Epithelial cell of prostate (primary cell): ENCODE results near the gene FNBP1L.
"Not testable (repeated sequence)": the region's sequence is repeated elsewhere in the genome, so short reads cannot be mapped to it uniquely, and the experiment has no call there.

Experiments
- DNase-seq: peaks from one replicate; pipeline ENCODE4 v3.0.0-alpha.2; 2011; ENCODE audit warnings: low read depth, low spot score
- H3K27ac ChIP-seq: fragments of 450-650 bp; 2 replicates; pipeline ENCODE4 v1.5.1; 2017; ENCODE audit warnings: mild to moderate bottlenecking

FNBP1L gene

DNA sequence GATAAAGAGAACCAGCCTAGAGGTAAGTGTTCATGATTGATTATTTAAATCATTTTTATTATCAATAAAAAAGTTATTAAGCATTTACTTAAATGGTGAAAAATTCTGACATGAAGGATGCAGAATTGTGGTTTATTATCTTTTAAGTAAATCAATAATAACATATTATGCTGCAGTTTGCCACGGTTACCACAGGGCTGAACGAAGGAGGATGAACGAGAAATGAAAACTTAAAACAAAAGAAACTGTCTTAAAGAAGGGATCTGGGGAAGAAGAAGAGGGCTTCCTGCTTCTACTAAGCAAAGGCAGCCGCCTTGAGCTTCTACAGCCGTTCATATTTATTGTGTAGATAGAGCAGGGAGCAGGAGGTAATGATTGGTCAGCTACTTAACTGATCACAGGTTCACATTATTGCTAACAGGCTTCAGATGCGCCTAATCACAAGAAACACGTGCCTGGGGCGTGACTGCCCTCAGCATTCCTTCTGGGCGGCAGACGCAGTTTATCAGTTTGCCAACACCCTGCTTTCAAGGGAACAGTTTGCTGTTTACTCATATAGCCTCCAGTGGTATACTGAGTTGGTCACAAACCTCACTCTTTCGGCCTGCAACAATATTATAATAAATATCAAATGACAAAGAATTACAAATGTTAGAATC, 5.8 kb upstream of the FNBP1L start:
- no peak for DNase-seq
- H3K27ac ChIP-seq, result no peak overlapping the region

DNA sequence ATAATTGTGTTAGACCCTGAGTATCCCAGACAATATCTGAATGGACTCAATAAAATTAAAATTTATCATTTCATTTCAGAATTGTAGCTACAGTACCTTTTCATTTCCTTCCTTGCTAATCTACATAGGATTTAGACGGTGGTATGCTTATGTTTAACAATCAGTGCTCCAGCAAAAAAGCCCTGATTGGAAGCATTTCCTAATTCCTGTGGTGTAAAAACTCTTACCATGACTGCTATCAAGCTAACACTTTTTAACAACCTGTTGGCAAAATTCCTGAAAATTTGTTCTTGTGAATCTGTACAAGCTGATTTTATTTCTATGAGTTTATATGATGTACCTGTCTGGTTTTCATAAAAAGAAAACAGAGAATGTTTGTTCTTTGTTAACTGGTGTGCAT, 5.2 kb upstream of the FNBP1L start:
- H3K27ac ChIP-seq, result no peak overlapping the region
- no peak for DNase-seq

DNA sequence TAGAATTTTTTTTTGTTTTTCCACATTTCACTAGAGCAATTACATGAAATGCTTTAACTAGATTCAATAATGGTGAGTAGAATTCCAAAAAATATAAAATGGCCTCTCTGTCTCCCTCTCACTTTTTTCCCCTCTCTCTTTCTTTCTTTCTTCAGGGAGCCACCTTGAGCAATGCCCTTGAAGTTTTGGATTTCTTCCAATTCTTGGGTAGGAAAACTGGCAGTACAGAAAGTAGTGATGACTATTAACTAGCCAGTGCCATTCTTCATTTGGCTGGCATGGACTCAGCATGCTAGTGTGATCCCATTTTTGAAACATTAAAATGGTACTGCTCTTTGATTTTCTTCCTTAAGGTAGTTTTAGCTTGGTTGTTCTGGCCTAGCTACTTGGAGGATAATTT, 4.5 kb upstream of the FNBP1L start:
- no peak overlapping the region for H3K27ac ChIP-seq
- no peak for DNase-seq

- H3K27ac ChIP-seq, result peak overlapping the region; percentile 84
- peak; percentile 88 for DNase-seq
These were observed 974 bp upstream of the FNBP1L start for GRCh38 chr1:93446837-93447451.

DNA sequence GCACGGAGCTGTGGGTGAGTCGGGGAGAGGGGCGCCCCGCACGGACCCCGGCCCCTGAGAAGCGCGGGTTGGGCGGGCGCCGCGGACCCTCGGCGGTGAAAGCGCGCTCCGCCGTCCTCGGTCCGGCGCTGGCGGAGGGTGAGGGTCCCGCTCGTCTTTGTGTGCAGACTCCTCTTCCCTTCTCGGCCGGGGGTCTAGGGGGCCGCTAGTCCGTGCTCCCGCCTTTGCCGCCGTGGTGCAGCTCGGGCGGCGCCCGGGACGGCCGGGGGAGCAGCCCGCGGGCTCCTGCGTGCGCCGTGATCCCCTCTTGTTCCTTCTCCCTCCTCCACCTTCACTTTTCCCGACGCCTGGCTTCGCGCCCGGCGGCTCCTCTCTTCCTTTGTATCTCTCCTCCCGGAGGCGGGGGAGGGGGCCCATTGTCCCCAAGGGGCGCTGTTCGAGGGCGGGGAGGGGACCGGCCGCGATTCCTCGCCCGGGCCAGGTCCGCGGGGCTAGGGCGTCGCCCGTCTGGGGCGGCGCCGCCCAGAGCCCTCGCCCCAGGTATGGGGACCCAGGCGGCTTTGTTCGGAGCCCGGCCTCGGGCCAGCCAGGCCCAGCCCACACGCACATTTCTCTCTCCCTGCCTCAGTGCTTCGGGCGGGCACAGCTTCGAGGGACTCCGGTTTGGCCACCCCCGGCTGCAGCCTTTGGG, 519 bp downstream of the FNBP1L start:
- DNase-seq, result no peak
- peak overlapping the region; percentile 84 for H3K27ac ChIP-seq

GRCh38 chr1:93448983-93449804, 1.3 kb downstream of the FNBP1L start:
- H3K27ac ChIP-seq, result peak overlapping the region; percentile 84
- DNase-seq, result no peak

- no peak overlapping the region for H3K27ac ChIP-seq
- DNase-seq, result no peak
These were observed 2.4 kb downstream of the FNBP1L start for GRCh38 chr1:93450321-93450720.

DNA sequence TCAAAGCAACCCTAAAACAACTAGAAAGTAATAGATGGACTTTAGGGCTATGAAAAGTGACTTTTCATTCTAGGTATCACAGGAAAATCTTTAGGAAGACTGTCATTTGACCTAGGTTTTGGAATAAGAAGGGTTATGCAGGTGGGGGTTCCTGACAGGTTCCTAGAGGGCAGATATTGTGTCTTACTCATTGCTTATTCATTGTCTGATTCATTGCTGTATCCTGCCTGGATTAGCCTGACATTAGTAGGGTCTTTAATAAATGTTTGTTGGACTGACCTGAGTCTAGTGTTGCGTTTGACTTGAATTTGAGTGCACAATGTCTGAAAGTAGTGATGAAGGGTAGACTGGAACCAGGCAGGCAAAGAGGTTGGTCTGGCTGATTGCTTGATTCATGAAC, 6.0 kb downstream of the FNBP1L start:
- no peak for DNase-seq
- peak overlapping the region; percentile 15 for H3K27ac ChIP-seq

DNA sequence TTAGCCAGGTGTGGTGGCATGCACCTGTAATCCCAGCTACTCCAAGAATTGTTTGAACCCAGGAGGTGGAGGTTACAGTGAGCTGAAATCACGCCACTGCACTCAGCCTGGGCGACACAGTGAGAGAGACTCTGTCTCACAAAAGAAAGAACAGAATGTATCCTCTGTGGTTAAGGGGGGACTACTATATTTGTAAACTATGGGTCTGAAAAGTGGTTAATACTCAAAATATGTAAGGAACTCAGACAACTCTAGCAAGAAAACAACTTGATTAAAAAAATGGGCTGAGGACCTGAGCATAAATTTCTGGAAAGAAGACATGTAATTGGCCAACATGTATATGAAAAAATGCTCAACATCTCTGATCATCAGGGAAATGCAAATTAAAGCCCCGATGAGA, 11.2 kb downstream of the FNBP1L start:
- no peak for DNase-seq
- no peak overlapping the region for H3K27ac ChIP-seq

DNA sequence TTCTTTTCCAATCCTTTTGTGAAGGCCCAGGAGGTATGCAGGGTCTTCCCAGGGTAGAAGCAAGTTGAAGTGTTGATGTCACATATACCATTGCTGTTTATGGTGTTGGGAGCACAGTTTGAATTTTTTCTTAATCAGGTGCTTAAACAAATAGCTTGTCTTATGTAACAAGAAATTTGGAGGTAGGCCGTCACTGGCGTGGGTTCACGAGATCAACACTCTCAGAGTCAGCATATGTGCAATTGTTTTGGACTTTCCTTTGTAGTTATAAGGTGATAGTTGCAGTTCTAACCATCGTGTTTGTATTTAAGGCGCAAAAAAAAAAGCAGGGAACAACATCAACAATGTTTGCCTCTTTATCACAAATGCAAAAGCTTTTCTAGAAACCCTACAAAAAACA, 13.3 kb downstream of the FNBP1L start:
- no peak for DNase-seq
- no peak overlapping the region for H3K27ac ChIP-seq

- no peak for DNase-seq
These were observed 16.0 kb downstream of the FNBP1L start for GRCh38 chr1:93463960-93464359.

GRCh38 chr1:93465371-93466082, 17.6 kb downstream of the FNBP1L start:
- H3K27ac ChIP-seq, DNase-seq: not testable (repeated sequence)

More at GRCh38 chr1:93463960-93464359, 16.0 kb downstream of the FNBP1L start:
- H3K27ac ChIP-seq, result no peak overlapping the region

- no peak for DNase-seq
- H3K27ac ChIP-seq, result no peak overlapping the region
These were observed 19.7 kb downstream of the FNBP1L start for GRCh38 chr1:93467606-93468005.

GRCh38 chr1:93468662-93469061, 20.7 kb downstream of the FNBP1L start:
- DNase-seq, result no peak
- no peak overlapping the region for H3K27ac ChIP-seq

- not testable (repeated sequence) for DNase-seq, H3K27ac ChIP-seq
These were observed 21.3 kb downstream of the FNBP1L start for GRCh38 chr1:93469223-93469622.

- DNase-seq, result no peak
- H3K27ac ChIP-seq, result no peak overlapping the region
These were observed 23.4 kb downstream of the FNBP1L start for GRCh38 chr1:93471284-93471683.

GRCh38 chr1:93471911-93472310, 24.0 kb downstream of the FNBP1L start:
- no peak overlapping the region for H3K27ac ChIP-seq
- no peak for DNase-seq

DNA sequence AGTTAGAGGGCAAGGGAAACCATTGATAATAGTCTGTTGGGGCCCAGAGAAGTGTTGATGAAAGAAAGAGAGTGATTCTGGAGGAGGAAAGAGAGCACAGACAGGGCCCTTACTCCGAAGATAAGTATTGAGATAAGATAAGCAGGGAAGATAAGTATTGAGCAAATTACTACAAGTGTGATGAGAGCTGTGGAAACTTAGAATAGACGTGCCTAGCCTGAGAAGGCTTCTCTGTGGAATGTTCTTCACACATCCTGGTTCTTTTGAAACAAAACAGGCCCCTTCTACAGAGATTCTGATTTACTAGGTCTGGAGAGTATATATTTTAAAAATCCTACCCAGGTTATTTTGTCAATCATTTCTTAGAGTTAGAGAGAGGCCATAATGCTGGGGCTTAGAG, 26.4 kb downstream of the FNBP1L start:
- no peak overlapping the region for H3K27ac ChIP-seq
- DNase-seq, result no peak

DNA sequence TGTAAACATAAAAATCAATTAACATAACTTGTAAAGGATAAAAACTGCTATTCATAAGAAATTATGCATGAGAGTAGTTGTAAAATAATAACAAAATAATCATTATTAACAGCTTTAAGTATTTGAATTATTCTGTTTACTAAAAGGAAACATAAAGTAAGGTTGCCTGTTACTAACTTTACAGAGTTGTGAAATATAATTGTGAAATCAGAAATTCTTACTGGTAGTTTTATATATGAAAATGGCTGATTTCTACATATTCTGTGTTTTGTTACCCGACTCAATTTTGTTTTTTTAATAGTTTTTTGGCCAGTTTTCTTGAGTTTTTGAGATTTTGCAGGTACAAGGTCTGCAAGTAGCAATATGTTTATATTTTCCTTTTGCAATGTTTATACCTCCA, 27.8 kb downstream of the FNBP1L start:
- DNase-seq, result no peak
- H3K27ac ChIP-seq, result no peak overlapping the region

- not testable (repeated sequence) for H3K27ac ChIP-seq, DNase-seq
These were observed 31.3 kb downstream of the FNBP1L start for GRCh38 chr1:93479133-93479745.
